Activated T-cell treated with anti-CD3 and anti-CD28 coated beads, Interleukin-2, amount 50 U/mL, for 48 hours (primary cell): ENCODE results near the gene CCSAP.

Experiments used
- DNase-seq, 2 experiments: peaks; one replicate each; pipeline ENCODE4 v3.0.0-alpha.2; 2020

Gene CCSAP

GRCh38 chr1:229284887-229285286 lies 58.0 kb downstream of the CCSAP start:
- no peak for DNase-seq

DNA sequence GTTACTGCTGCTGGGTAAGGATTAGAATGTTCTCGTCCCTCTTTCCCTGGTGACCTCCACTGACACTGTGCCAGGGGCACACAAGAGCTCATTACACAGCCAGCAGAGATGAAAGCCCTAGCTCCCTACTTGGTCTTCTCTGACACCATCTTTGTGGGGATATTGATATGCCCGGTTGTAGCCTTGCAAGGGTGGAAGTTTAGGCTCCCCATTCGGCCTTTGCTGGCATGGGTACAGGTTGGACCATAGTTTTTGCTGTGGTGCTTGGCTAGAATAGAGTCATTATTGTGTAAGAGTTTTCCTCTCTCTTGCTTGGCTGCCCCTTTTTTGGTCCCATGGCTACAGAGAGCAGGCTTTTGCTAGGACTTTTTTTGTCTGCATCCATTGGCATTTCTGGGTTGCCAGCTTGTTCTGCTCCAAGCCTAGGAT lies 59.6 kb downstream of the CCSAP start:
- no peak for DNase-seq

- DNase-seq = no peak
Measured at GRCh38 chr1:229282295-229282823, 60.5 kb downstream of the CCSAP start.

DNA sequence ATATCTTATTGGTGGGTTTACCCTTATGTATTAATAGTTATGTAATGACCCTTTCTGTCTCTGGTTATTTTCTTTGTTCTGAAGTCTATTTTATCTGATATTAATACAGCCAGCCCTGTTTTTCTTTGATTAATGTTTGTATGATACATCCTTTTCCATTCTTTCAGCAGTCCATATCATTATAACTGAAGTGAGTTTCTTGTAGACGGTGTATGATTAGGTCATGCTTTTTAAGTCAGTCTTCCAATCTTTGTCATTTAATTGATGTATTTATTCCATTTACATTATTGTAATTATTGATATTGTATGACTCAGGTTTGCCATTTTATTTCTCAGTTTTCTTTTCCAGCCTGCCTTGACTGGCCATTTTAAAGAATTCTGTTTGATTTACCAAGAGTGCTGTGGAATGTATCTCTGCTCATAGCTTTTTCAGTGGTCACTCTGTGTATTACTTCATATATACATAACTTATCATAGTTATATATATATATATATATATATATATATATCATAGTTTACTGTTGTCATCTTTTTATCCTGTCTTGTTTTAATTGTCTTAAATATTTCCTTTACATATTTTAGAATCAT lies 61.4 kb downstream of the CCSAP start:
- no peak for DNase-seq

DNA sequence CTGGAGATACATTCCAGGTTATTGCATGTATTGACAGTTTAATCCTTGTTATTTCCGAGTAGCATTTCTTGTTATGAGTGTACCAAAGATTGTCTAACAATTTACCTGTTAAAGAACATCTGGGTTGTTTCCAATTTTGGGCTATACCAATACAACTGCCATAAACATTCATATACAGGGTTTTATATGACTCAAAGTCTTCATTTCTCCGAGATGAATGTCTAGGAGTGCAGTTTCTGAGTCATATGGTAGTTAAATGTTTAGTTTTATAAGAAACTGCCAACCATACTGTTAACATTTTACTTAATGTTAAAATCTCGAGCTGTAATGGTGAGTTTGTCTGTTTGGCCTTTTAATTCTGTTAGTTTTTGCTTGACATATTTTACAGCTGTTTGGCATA lies 61.9 kb downstream of the CCSAP start:
- no peak for DNase-seq

- DNase-seq = no peak
Measured at GRCh38 chr1:229280037-229280828, 62.6 kb downstream of the CCSAP start.

DNA sequence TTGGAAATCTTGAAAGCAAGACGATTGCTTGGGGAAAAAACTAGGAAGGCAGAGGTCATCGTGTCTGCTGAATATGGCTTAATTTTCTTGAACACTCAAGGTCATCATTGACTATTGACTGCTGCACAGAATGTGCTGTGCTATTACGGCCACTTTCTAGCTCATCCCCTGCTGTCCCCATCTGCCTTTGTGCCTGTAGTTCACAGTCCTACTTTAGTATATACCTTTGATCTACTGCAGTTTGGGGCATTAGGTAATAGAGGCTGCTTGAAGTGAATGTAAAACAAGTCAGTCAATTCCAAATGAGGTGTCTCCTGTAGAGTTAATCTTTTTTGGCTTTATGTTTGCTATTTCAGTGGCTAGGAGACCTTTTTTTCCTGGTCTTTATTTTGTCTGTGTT lies 63.6 kb downstream of the CCSAP start:
- no peak for DNase-seq

GRCh38 chr1:229278120-229278741 lies 64.6 kb downstream of the CCSAP start:
- DNase-seq = no peak

GRCh38 chr1:229275005-229275404 lies 67.8 kb downstream of the CCSAP start:
- DNase-seq = no peak

DNA sequence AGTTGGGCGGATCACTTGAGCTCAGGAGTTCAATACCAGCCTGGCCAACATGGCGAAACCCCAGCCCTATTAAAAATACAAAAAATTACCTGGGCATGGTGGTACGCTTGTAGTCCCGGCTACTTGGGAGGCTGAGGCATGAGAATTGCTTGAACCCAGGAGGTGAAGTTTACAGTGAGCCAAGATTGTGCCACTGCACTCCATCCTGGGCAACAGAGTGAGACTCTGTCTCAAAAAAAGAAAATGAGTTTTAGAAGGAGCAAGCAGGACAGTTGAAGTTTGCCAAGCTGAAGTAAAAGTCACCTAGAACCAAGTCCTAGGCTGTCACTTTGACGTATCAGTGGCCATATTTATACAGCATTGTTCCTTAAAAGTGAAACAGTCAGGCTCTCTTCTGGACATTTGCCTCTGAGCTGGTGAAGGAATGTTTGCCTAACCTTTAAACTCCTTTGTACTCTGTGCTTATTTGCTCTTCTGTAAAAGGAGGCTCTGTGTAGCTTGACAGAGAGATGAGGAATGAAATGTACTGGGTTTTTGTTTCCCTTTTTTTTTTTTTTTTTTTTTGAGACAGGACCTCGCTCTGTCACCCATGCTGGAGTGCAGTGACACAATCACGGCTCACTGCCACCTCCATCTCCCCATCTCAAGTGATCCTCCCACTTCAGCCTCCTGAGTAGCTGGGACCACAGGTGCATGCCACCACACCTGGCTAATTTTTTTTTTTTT lies 69.2 kb downstream of the CCSAP start:
- DNase-seq = no peak

- no peak for DNase-seq
Measured at GRCh38 chr1:229272164-229273158, 70.4 kb downstream of the CCSAP start.

DNA sequence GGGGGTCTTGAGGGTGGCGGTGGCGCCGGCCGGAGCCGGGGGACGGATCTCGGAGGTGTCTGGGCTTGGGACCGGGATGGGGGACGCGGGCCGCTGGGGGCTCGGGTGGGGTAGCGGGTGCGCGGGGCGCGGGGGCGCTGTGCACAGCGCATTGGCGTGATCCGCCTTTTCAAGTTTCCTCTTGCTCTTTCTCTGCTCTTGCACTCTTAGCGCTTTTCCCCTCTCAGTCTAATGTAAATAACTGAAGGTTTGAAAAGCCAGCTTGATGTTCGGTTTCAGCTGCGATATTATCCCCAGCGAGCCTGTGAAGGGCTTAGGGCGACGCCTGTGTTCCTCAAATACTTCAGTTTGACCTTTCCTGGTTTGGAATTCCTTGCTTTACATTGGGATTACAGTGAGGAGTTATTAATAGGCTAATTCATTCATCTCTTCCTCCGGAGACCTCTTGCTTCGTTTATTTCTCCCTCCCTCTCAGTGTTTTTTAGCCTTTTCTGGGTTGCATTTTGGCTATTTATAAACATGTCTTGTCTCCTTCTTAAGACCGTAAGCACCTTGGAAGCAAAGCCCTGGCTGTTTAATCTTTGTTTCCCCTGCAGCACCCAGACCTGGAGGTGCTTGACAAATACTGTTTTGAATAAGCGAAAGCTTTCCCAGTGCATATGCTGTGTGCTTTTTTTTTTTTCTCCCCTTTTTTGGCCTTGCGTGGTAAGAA lies 71.2 kb downstream of the CCSAP start:
- no peak for DNase-seq
